GM23338 (cell line): ENCODE data around the gene C8A. TPM values are rescaled to one million over a fixed set of nuclear protein-coding genes. Genes with fewer than 3 reads are reported as not detected.

ENCODE experiments used
- ATAC-seq: fragments of 200-7000 bp; cut with Tn5 transposase; 3 replicates; pipeline ENCODE4 v1.9.1; 2020
- DNase-seq: peaks from one replicate; pipeline ENCODE4 v3.0.0-alpha.2; 2015; ENCODE audit warnings: low spot score
- H2AFZ ChIP-seq: fragments of 200-600 bp; sonication (generic); 2 replicates; pipeline ENCODE4 v1.8.0; 2016; ENCODE audit warnings: antibody characterized with exemption, mild to moderate bottlenecking, moderate library complexity
- H3F3A ChIP-seq: fragments of 200-600 bp; sonication (generic); replicated peaks from 2 replicates; pipeline ENCODE4 v1.8.0; 2017; ENCODE audit warnings: antibody characterized with exemption, mixed run types, low read depth
- H3K27ac ChIP-seq: fragments of 200-600 bp; sonication (generic); 2 replicates; pipeline ENCODE4 v1.6.1; 2016; ENCODE audit warnings: low read depth
- H3K27me3 ChIP-seq: fragments of 200-600 bp; sonication (generic); 2 replicates; pipeline ENCODE4 v1.8.0; 2016; ENCODE audit warnings: mild to moderate bottlenecking, mixed run types, moderate library complexity; ENCODE audit not compliant: insufficient read depth
- H3K36me3 ChIP-seq: fragments of 200-600 bp; sonication (generic); 2 replicates; pipeline ENCODE4 v1.8.0; 2016; ENCODE audit warnings: mild to moderate bottlenecking; ENCODE audit not compliant: insufficient read depth
- H3K4me1 ChIP-seq: fragments of 200-600 bp; sonication (generic); 2 replicates; pipeline ENCODE4 v1.8.0; 2016; ENCODE audit warnings: mild to moderate bottlenecking, moderate library complexity; ENCODE audit not compliant: insufficient read depth
- H3K4me2 ChIP-seq: fragments of 200-600 bp; sonication (generic); 2 replicates; pipeline ENCODE4 v1.7.1; 2017; ENCODE audit warnings: mixed run types
- H3K4me3 ChIP-seq: fragments of 200-600 bp; sonication (generic); 2 replicates; pipeline ENCODE4 v1.6.1; 2016; ENCODE audit warnings: mixed run types
- H3K79me2 ChIP-seq: fragments of 200-600 bp; sonication (generic); replicated peaks from 2 replicates; pipeline ENCODE4 v1.8.0; 2017; ENCODE audit warnings: mild to moderate bottlenecking; ENCODE audit not compliant: insufficient read depth
- H3K9me2 ChIP-seq: fragments of 200-600 bp; sonication (generic); 2 replicates; pipeline ENCODE4 v1.8.0; 2017; ENCODE audit not compliant: insufficient read depth
- H4K20me1 ChIP-seq: fragments of 200-600 bp; sonication (generic); replicated peaks from 2 replicates; pipeline ENCODE4 v1.8.0; 2017; ENCODE audit warnings: mild to moderate bottlenecking; ENCODE audit not compliant: insufficient read depth
- H3K27ac Mint-ChIP-seq: 2 replicates; pipeline ENCODE4 v1.8.0; 2020; ENCODE audit warnings: inconsistent platforms, mild to moderate bottlenecking, moderate library complexity, mixed read lengths
- H3K27me3 Mint-ChIP-seq: 3 replicates; pipeline ENCODE4 v1.8.0; 2022; ENCODE audit warnings: low read depth, mild to moderate bottlenecking, moderate library complexity, mixed read lengths, inconsistent platforms; ENCODE audit not compliant: insufficient read depth, poor library complexity
- H3K36me3 Mint-ChIP-seq: 3 replicates; pipeline ENCODE4 v1.8.0; 2021; ENCODE audit warnings: low read depth, mild to moderate bottlenecking, inconsistent platforms, moderate library complexity, mixed read lengths
- H3K4me1 Mint-ChIP-seq: 3 replicates; pipeline ENCODE4 v1.8.0; 2020; ENCODE audit warnings: mild to moderate bottlenecking, inconsistent platforms, mixed read lengths
- H3K4me3 Mint-ChIP-seq: 3 replicates; pipeline ENCODE4 v1.8.0; 2021; ENCODE audit warnings: moderate library complexity, mild to moderate bottlenecking, inconsistent platforms, mixed read lengths
- H3K9me3 Mint-ChIP-seq: 3 replicates; pipeline ENCODE4 v1.8.0; 2020; ENCODE audit warnings: moderate library complexity, mild to moderate bottlenecking, inconsistent platforms, mixed read lengths
- CREB1 ChIP-seq: fragments of 250-450 bp; sonication (Bioruptor Pico); IDR thresholded peaks from 2 replicates; pipeline ENCODE4 v1.5.0; 2020; ENCODE audit warnings: low read depth, mild to moderate bottlenecking, moderate library complexity
- NANOG ChIP-seq: IDR thresholded peaks from 2 replicates; pipeline ENCODE4 v1.6.1; 2016; ENCODE audit warnings: antibody characterized with exemption, borderline replicate concordance
- ZNF331 ChIP-seq: fragments of 250-450 bp; sonication (Bioruptor Pico); IDR thresholded peaks from 2 replicates; pipeline ENCODE4 v1.5.0; 2020; ENCODE audit warnings: low read depth, mild to moderate bottlenecking, moderate library complexity
- ZNF462 ChIP-seq: fragments of 250-450 bp; sonication (Bioruptor Pico); IDR thresholded peaks from 2 replicates; pipeline ENCODE4 v1.5.0; 2020; ENCODE audit warnings: mild to moderate bottlenecking, moderate library complexity
- polyA plus RNA-seq: library from polyadenylated mRNA; unstranded; fragments of >200 nt; fragmentation: Nextera tagmentation; extraction: Ambion mirVana; gene quantifications from 2 replicates; pipeline ENCODE4 v1.2.1, GENCODE V29; 2016
- total RNA-seq: library from RNA; depleted of rRNA; stranded (reverse); fragments of >200 nt; shearing (Covaris generic); gene quantifications from 2 replicates; pipeline ENCODE4 v1.2.3, GENCODE V29; 2014
- TF ChIP-seq, protein P1 (sequence below): IDR thresholded peaks from one replicate; pipeline ENCODE4 v1.6.1; 2018; ENCODE audit warnings: antibody characterized with exemption; ENCODE audit not compliant: unreplicated experiment
- TF ChIP-seq, protein P2 (sequence below): IDR thresholded peaks from 2 replicates; pipeline ENCODE4 v1.6.1; 2016; ENCODE audit warnings: antibody characterized with exemption

The C8A gene
- total and polyA plus RNA-seq, 2 experiments from 2014 or later, result not detected

GRCh38 chr1:56952501-56952900 is 97.9 kb downstream of the C8A start (continued):
- TF ChIP-seq ZNF462 (no peak), NANOG (no peak)
- TF ChIP-seq, protein P1, sequence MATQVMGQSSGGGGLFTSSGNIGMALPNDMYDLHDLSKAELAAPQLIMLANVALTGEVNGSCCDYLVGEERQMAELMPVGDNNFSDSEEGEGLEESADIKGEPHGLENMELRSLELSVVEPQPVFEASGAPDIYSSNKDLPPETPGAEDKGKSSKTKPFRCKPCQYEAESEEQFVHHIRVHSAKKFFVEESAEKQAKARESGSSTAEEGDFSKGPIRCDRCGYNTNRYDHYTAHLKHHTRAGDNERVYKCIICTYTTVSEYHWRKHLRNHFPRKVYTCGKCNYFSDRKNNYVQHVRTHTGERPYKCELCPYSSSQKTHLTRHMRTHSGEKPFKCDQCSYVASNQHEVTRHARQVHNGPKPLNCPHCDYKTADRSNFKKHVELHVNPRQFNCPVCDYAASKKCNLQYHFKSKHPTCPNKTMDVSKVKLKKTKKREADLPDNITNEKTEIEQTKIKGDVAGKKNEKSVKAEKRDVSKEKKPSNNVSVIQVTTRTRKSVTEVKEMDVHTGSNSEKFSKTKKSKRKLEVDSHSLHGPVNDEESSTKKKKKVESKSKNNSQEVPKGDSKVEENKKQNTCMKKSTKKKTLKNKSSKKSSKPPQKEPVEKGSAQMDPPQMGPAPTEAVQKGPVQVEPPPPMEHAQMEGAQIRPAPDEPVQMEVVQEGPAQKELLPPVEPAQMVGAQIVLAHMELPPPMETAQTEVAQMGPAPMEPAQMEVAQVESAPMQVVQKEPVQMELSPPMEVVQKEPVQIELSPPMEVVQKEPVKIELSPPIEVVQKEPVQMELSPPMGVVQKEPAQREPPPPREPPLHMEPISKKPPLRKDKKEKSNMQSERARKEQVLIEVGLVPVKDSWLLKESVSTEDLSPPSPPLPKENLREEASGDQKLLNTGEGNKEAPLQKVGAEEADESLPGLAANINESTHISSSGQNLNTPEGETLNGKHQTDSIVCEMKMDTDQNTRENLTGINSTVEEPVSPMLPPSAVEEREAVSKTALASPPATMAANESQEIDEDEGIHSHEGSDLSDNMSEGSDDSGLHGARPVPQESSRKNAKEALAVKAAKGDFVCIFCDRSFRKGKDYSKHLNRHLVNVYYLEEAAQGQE, result no peak

DNA sequence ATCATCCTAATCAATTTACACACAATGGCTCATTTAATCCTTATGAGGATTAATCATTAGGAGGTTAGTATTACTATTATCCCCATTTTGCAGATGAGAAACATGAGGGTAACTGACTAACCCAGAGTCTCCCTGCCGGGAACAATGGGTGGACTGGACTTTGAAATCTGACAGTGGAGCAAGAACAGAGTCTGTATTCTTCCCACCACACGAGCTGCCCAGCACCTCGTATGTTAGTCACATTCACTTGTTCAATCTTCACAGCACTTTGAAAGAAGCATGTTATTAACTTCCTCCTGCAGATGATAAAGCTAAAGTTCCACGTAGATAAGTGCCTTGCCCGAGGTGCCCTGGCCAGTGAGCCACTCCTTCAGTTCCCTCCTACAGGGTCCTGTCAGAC is 98.8 kb downstream of the C8A start:
- ATAC-seq (no peak), DNase-seq (no peak)
- Histone ChIP-seq H3K4me3 (no peak overlapping the region), H3K27ac (no peak overlapping the region), H3K9me2 (no peaks in the 10 kb centered on the region), H4K20me1 (no peaks in the 10 kb centered on the region), H3K36me3 (no peaks in the 10 kb centered on the region), H3K79me2 (no peaks in the 10 kb centered on the region), H3K4me2 (no peak overlapping the region), H2AFZ (no peak overlapping the region), H3K4me1 (no peaks in the 10 kb centered on the region), H3F3A (no peaks in the 10 kb centered on the region), H3K27me3 (no peaks in the 10 kb centered on the region)
- H3K27ac Mint-ChIP-seq, result no peak overlapping the region
- no peaks in the 10 kb centered on the region for H3K36me3 Mint-ChIP-seq
- no peaks in the 10 kb centered on the region for H3K27me3 Mint-ChIP-seq
- H3K4me3 Mint-ChIP-seq, result no peak overlapping the region
- H3K4me1 Mint-ChIP-seq, result no peaks in the 10 kb centered on the region
- H3K9me3 Mint-ChIP-seq, result no peaks in the 10 kb centered on the region
- TF ChIP-seq, protein P2, sequence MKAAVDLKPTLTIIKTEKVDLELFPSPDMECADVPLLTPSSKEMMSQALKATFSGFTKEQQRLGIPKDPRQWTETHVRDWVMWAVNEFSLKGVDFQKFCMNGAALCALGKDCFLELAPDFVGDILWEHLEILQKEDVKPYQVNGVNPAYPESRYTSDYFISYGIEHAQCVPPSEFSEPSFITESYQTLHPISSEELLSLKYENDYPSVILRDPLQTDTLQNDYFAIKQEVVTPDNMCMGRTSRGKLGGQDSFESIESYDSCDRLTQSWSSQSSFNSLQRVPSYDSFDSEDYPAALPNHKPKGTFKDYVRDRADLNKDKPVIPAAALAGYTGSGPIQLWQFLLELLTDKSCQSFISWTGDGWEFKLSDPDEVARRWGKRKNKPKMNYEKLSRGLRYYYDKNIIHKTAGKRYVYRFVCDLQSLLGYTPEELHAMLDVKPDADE, result no peak
- no peak for TF ChIP-seq ZNF331 (CRISPR knock-in tag)
- TF ChIP-seq CREB1, result no peak
